Measurements from ENCODE around the gene HMGN4. TPM values are rescaled to one million over a fixed set of nuclear protein-coding genes. Genes with fewer than 3 reads are reported as not detected.

The HMGN4 gene
- total and polyA plus RNA-seq, 2 donors from 2014 or later, result 49.3 to 72.7 TPM

- H3K9me3 ChIP-seq (ENCODE audit: control insufficient read depth in 2 of 3, insufficient read depth in 1 of 3, low read length in 3 of 3), result no peaks in the 10 kb centered on the region
- FAIRE-seq, result no peak
- intact Hi-C loops (cut with DNase I), result no loop called here
- peak overlapping the region; percentile 45 to 73 for H3K27ac ChIP-seq (ENCODE audit: low read depth in 2 of 2, low read length in 2 of 2)
- peak overlapping the region; percentile 41 to 78 (median 50) for H3K9ac ChIP-seq (ENCODE audit: low read length in 3 of 3)
- peaks cover 0 to 2% (median 0%) of the 10 kb centered on the region in 3 donors for H3K4me1 ChIP-seq (ENCODE audit: control insufficient read depth in 2 of 3, insufficient read depth in 2 of 3, low read depth in 1 of 3, low read length in 3 of 3)
- H3K27me3 ChIP-seq (ENCODE audit: control insufficient read depth, insufficient read depth, low read length), result no peaks in the 10 kb centered on the region
- peak overlapping the region; percentile 58 to 93 (median 85) for H3K4me3 ChIP-seq (ENCODE audit: low read length in 3 of 3)
- peak; percentile 85 to 93 (median 88) for DNase-seq
- no peaks in the 10 kb centered on the region for H3K36me3 ChIP-seq (ENCODE audit: control insufficient read depth in 2 of 3, insufficient read depth in 3 of 3, low read length in 3 of 3)
- no peak for TF ChIP-seq CTCF (IDR thresholded peaks at IDR 0.05; ENCODE audit: borderline replicate concordance, extremely low read depth, insufficient read depth)
Measured at GRCh38 chr6:26553635-26554446, 15.7 kb downstream of the HMGN4 start.

GRCh38 chr6:26554447-26554696 lies 16.2 kb downstream of the HMGN4 start:
- Histone ChIP-seq H3K9me3 (ENCODE audit: control insufficient read depth in 2 of 3, insufficient read depth in 1 of 3, low read length in 3 of 3) (no peaks in the 10 kb centered on the region), H3K36me3 (ENCODE audit: control insufficient read depth in 2 of 3, insufficient read depth in 3 of 3, low read length in 3 of 3) (no peaks in the 10 kb centered on the region), H3K9ac (ENCODE audit: low read length in 3 of 3) (peak overlapping the region in 2 of 3 donors; percentile 13 to 19), H3K27me3 (ENCODE audit: control insufficient read depth, insufficient read depth, low read length) (no peaks in the 10 kb centered on the region), H3K27ac (ENCODE audit: low read depth in 2 of 2, low read length in 2 of 2) (peak overlapping the region in 1 of 2 donors; percentile 73), H3K4me3 (ENCODE audit: low read length in 3 of 3) (peak overlapping the region; percentile 51 to 68 (median 58)), H3K4me1 (ENCODE audit: control insufficient read depth in 2 of 3, insufficient read depth in 2 of 3, low read depth in 1 of 3, low read length in 3 of 3) (peaks cover 0 to 2% (median 0%) of the 10 kb centered on the region in 3 donors)
- intact Hi-C loops (cut with DNase I), result no loop called here
- TF ChIP-seq CTCF (IDR thresholded peaks at IDR 0.05; ENCODE audit: borderline replicate concordance, extremely low read depth, insufficient read depth), result no peak
- DNase-seq (no peak), FAIRE-seq (no peak)

- Histone ChIP-seq H3K27ac (ENCODE audit: low read depth in 2 of 2, low read length in 2 of 2) (peak overlapping the region in 1 of 2 donors; percentile 73), H3K9me3 (ENCODE audit: control insufficient read depth in 2 of 3, insufficient read depth in 1 of 3, low read length in 3 of 3) (no peaks in the 10 kb centered on the region), H3K4me1 (ENCODE audit: control insufficient read depth in 2 of 3, insufficient read depth in 2 of 3, low read depth in 1 of 3, low read length in 3 of 3) (peaks cover 0 to 2% (median 0%) of the 10 kb centered on the region in 3 donors), H3K4me3 (ENCODE audit: low read length in 3 of 3) (peak overlapping the region; percentile 51 to 68 (median 58)), H3K27me3 (ENCODE audit: control insufficient read depth, insufficient read depth, low read length) (no peaks in the 10 kb centered on the region), H3K9ac (ENCODE audit: low read length in 3 of 3) (peak overlapping the region in 2 of 3 donors; percentile 15 to 44), H3K36me3 (ENCODE audit: control insufficient read depth in 2 of 3, insufficient read depth in 3 of 3, low read length in 3 of 3) (no peaks in the 10 kb centered on the region)
- FAIRE-seq (no peak), DNase-seq (peak in 3 of 5 donors; percentile 44 to 71 (median 65))
- intact Hi-C loops (cut with DNase I), result no loop called here
- TF ChIP-seq CTCF (IDR thresholded peaks at IDR 0.05; ENCODE audit: borderline replicate concordance, extremely low read depth, insufficient read depth), result no peak
Measured at GRCh38 chr6:26554697-26555504, 16.7 kb downstream of the HMGN4 start.

Data from kidney (tissue), 14 donors.